ENCODE results near the gene CDH4.

The CDH4 gene

DNA sequence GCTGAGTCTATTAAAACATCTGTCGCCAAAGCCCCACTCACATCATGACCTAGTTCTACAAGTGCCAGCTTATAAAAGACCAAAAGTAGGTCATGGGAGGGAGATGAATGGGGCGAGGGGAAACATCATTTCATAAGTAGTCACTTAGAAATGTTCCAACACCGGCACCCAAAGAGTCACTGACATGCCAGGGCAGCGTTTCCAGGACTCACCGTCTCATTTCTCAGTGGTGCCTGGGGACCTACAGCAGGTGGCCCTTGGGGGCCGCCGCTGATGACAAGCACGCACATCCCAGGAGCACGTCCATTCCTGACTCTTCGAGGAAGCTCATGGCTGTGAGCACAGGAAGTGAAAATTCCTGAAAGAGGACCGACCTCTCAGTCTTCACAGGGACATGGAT, 260.4 kb downstream of the CDH4 start:
- no peak for TF ChIP-seq ZFX (IDR thresholded peaks at IDR 0.05; ENCODE audit: borderline replicate concordance)
- TF ChIP-seq, protein P1, sequence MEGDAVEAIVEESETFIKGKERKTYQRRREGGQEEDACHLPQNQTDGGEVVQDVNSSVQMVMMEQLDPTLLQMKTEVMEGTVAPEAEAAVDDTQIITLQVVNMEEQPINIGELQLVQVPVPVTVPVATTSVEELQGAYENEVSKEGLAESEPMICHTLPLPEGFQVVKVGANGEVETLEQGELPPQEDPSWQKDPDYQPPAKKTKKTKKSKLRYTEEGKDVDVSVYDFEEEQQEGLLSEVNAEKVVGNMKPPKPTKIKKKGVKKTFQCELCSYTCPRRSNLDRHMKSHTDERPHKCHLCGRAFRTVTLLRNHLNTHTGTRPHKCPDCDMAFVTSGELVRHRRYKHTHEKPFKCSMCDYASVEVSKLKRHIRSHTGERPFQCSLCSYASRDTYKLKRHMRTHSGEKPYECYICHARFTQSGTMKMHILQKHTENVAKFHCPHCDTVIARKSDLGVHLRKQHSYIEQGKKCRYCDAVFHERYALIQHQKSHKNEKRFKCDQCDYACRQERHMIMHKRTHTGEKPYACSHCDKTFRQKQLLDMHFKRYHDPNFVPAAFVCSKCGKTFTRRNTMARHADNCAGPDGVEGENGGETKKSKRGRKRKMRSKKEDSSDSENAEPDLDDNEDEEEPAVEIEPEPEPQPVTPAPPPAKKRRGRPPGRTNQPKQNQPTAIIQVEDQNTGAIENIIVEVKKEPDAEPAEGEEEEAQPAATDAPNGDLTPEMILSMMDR (IDR thresholded peaks at IDR 0.05) = no peak

DNA sequence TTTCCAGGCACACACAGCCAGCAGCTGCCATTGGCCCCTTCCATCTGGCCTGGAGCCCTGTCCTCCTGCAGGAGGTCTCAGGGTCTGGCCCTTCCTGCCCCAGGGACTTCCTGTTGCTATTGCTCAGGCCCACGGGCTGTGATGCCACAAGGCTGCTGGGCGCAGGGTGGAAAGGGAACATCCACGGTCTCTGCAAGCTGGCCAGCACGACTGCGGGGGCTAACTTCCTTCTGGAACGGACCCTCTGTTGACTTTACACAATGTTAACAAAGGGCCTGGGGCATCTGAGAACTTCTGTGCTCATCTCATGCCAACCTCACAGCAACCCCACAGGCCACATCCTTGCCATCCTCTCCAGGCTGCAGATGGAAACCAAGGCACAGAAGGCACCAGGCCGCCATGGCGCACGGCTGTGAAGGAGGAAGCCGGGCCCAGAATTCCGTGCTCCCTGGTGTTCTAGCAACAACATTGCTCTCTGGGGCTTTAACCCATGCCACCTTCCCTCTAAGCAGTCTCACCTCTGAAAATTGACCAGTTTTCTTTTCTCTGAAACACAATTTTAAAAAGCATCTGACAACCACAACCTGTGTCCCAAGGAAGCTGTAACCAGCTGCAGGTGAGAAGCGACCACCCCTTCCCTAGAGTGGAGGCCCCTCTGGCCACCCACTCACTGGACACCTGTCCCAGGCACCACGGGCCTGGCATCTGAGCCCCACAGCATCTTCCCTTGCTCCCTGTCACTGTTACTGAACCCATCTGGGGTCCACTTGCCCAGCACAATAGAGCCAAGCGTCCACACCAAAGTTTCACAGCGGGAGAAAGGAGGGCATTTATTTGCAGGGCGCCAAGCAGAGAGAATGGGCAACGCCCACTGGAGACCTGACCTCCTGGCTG, 261.3 kb downstream of the CDH4 start:
- no peak overlapping the region for H3K27ac ChIP-seq
- TF ChIP-seq, protein P1 (IDR thresholded peaks at IDR 0.05) = no peak
- TF ChIP-seq ZFX (IDR thresholded peaks at IDR 0.05; ENCODE audit: borderline replicate concordance) = no peak

More for the DNA sequence above, 260.4 kb downstream of the CDH4 start:
- no peak overlapping the region for H3K27ac ChIP-seq

GRCh38 chr20:61514018-61514365, 261.9 kb downstream of the CDH4 start:
- no peak for TF ChIP-seq ZFX (IDR thresholded peaks at IDR 0.05; ENCODE audit: borderline replicate concordance)
- TF ChIP-seq, protein P1 (IDR thresholded peaks at IDR 0.05) = no peak
- H3K27ac ChIP-seq = no peak overlapping the region

DNA sequence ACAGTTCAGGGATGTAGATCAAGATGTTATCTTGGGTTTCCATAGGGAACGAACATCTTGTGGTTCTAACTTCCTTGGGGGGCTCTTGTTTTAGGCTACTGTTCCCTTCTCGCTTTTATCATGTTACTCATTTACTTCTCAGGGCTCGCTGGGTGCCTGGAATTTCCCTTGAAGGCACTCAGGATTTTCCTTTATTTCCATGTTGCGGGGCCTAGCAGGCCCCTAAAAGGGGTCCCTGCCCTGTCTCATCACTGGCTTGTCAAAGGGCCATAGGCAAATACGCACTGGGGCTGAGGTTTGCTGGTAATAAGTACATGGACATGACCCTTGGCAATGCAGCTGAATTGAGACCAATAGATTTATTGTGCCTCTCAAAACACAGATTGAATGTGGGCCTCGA, 262.3 kb downstream of the CDH4 start:
- TF ChIP-seq ZFX (IDR thresholded peaks at IDR 0.05; ENCODE audit: borderline replicate concordance) = no peak
- TF ChIP-seq, protein P1 (IDR thresholded peaks at IDR 0.05) = no peak
- no peak overlapping the region for H3K27ac ChIP-seq

GRCh38 chr20:61514805-61515505, 262.9 kb downstream of the CDH4 start:
- H3K27ac ChIP-seq = no peak overlapping the region
- TF ChIP-seq, protein P1 (IDR thresholded peaks at IDR 0.05) = no peak
- TF ChIP-seq ZFX (IDR thresholded peaks at IDR 0.05; ENCODE audit: borderline replicate concordance) = no peak

- no peak for TF ChIP-seq ZFX (IDR thresholded peaks at IDR 0.05; ENCODE audit: borderline replicate concordance)
- TF ChIP-seq, protein P1 (IDR thresholded peaks at IDR 0.05) = no peak
- H3K27ac ChIP-seq = no peak overlapping the region
These were observed 263.9 kb downstream of the CDH4 start for GRCh38 chr20:61515922-61516321.
